Urinary bladder (tissue), 4 donors: ENCODE results near the gene GPR158. TPM values are rescaled to one million over a fixed set of nuclear protein-coding genes. Genes with fewer than 3 reads are reported as not detected.

Experiments used
- DNase-seq: peaks from one replicate; pipeline ENCODE4 v3.0.0-alpha.2; 2015; ENCODE audit errors: extremely low spot score
- H3K27ac ChIP-seq: one replicate; pipeline ENCODE4 v1.5.1; 2013; ENCODE audit warnings: low read depth, mild to moderate bottlenecking, moderate library complexity
- H3K36me3 ChIP-seq: one replicate; pipeline ENCODE4 v1.6.1; 2013; ENCODE audit warnings: mild to moderate bottlenecking, moderate library complexity; ENCODE audit not compliant: insufficient read depth
- H3K4me1 ChIP-seq: one replicate; pipeline ENCODE4 v1.6.1; 2013; ENCODE audit warnings: mild to moderate bottlenecking, moderate library complexity; ENCODE audit not compliant: insufficient read depth
- H3K4me3 ChIP-seq: one replicate; pipeline ENCODE4 v1.5.1; 2013; ENCODE audit warnings: low read depth, low read length
- WGBS: extraction: QIAGEN DNeasy Blood & Tissue Kit; methylation state at CpG from one replicate; pipeline ENCODE4 v1.1.7; 2013; 5-methylcytosine and 5-hydroxymethylcytosine counted together
- polyA plus RNA-seq: library from polyadenylated mRNA; stranded (reverse); fragments of 200-250 nt; gene quantifications from one replicate; pipeline ENCODE4 v1.2.3, GENCODE V29; 2013
- total RNA-seq: library from RNA; depleted of rRNA; stranded (reverse); fragments of >200 nt; gene quantifications from one replicate; pipeline ENCODE4 v1.2.3, GENCODE V29; 2014
- donor health status: healthy with polysubstance abuse.
- donor health status: healthy.

GPR158 gene
- total and polyA plus RNA-seq, 2 donors = 0.14 to 0.69 TPM

GRCh38 chr10:25575343-25575742 is 400.5 kb downstream of the GPR158 start:
- Histone ChIP-seq H3K4me3 (no peak overlapping the region), H3K4me1 (no peaks in the 10 kb centered on the region), H3K27ac (no peak overlapping the region), H3K36me3 (no peaks in the 10 kb centered on the region)
- 76% methylated on average over 7 of the region's 7 CpGs for WGBS
- DNase-seq = no peak

GRCh38 chr10:25578061-25578460 is 403.3 kb downstream of the GPR158 start:
- Histone ChIP-seq H3K27ac (no peak overlapping the region), H3K4me1 (no peaks in the 10 kb centered on the region), H3K4me3 (no peak overlapping the region), H3K36me3 (no peaks in the 10 kb centered on the region)
- DNase-seq = no peak
- WGBS = 80% methylated on average over 4 of the region's 4 CpGs

- Histone ChIP-seq H3K36me3 (no peaks in the 10 kb centered on the region), H3K27ac (no peak overlapping the region), H3K4me1 (no peaks in the 10 kb centered on the region), H3K4me3 (no peak overlapping the region)
- DNase-seq = no peak
- WGBS = 78% methylated on average over 6 of the region's 6 CpGs
Measured at GRCh38 chr10:25582961-25583360, 408.2 kb downstream of the GPR158 start.

GRCh38 chr10:25600651-25601050 is 425.9 kb downstream of the GPR158 start:
- no peak overlapping the region for H3K27ac ChIP-seq

GRCh38 chr10:25604591-25604990 is 429.8 kb downstream of the GPR158 start:
- Histone ChIP-seq H3K4me1 (no peaks in the 10 kb centered on the region), H3K27ac (no peak overlapping the region), H3K4me3 (no peak overlapping the region), H3K36me3 (no peaks in the 10 kb centered on the region)
- 56% methylated on average over 4 of the region's 4 CpGs for WGBS
- DNase-seq = no peak

More at GRCh38 chr10:25600651-25601050, 425.9 kb downstream of the GPR158 start:
- Histone ChIP-seq H3K36me3 (no peaks in the 10 kb centered on the region), H3K4me3 (no peak overlapping the region), H3K4me1 (no peaks in the 10 kb centered on the region)
- DNase-seq = no peak
- WGBS = 20% methylated on average over 4 of the region's 4 CpGs

- Histone ChIP-seq H3K4me3 (no peak overlapping the region), H3K36me3 (no peaks in the 10 kb centered on the region), H3K4me1 (no peaks in the 10 kb centered on the region), H3K27ac (no peak overlapping the region)
- WGBS = 31% methylated on average over 2 of the region's 2 CpGs
- DNase-seq = no peak
Measured at GRCh38 chr10:25614652-25615051, 439.9 kb downstream of the GPR158 start.

- no peak overlapping the region for H3K4me3 ChIP-seq
- no peaks in the 10 kb centered on the region for H3K4me1 ChIP-seq
- 90% methylated on average over 5 of the region's 5 CpGs for WGBS
- DNase-seq = no peak
- H3K36me3 ChIP-seq = no peaks in the 10 kb centered on the region
- no peak overlapping the region for H3K27ac ChIP-seq
Measured at GRCh38 chr10:25615926-25616325, 441.1 kb downstream of the GPR158 start.

- H3K4me1 ChIP-seq = no peaks in the 10 kb centered on the region
- H3K36me3 ChIP-seq = no peaks in the 10 kb centered on the region
- no peak for DNase-seq
- 70% methylated on average over 1 of the region's 1 CpG for WGBS
- no peak overlapping the region for H3K4me3 ChIP-seq
- no peak overlapping the region for H3K27ac ChIP-seq
Measured at GRCh38 chr10:25616903-25617592, 442.2 kb downstream of the GPR158 start.

GRCh38 chr10:25627606-25628005 is 452.8 kb downstream of the GPR158 start:
- Histone ChIP-seq H3K4me1 (no peaks in the 10 kb centered on the region), H3K27ac (no peak overlapping the region), H3K4me3 (no peak overlapping the region), H3K36me3 (no peaks in the 10 kb centered on the region)
- DNase-seq = no peak
- WGBS = 79% methylated on average over 3 of the region's 3 CpGs

GRCh38 chr10:25629333-25629732 is 454.5 kb downstream of the GPR158 start:
- Histone ChIP-seq H3K4me1 (no peaks in the 10 kb centered on the region), H3K4me3 (no peak overlapping the region), H3K27ac (no peak overlapping the region), H3K36me3 (no peaks in the 10 kb centered on the region)
- no peak for DNase-seq

- Histone ChIP-seq H3K27ac (no peak overlapping the region), H3K4me3 (no peak overlapping the region), H3K36me3 (no peaks in the 10 kb centered on the region), H3K4me1 (no peaks in the 10 kb centered on the region)
- WGBS = 92% methylated on average over 4 of the region's 4 CpGs
- DNase-seq = no peak
Measured at GRCh38 chr10:25631471-25631870, 456.7 kb downstream of the GPR158 start.

- DNase-seq = no peak
- Histone ChIP-seq H3K4me1 (no peaks in the 10 kb centered on the region), H3K27ac (no peak overlapping the region), H3K36me3 (no peaks in the 10 kb centered on the region), H3K4me3 (no peak overlapping the region)
- WGBS = 92% methylated on average over 5 of the region's 5 CpGs
Measured at GRCh38 chr10:25632802-25633201, 458.0 kb downstream of the GPR158 start.

GRCh38 chr10:25633542-25633941 is 458.7 kb downstream of the GPR158 start:
- WGBS = 72% methylated on average over 2 of the region's 2 CpGs

GRCh38 chr10:25639646-25640045 is 464.8 kb downstream of the GPR158 start:
- Histone ChIP-seq H3K4me1 (no peaks in the 10 kb centered on the region), H3K4me3 (no peak overlapping the region), H3K36me3 (no peaks in the 10 kb centered on the region), H3K27ac (no peak overlapping the region)
- DNase-seq = no peak
- WGBS = 97% methylated on average over 2 of the region's 2 CpGs

More at GRCh38 chr10:25633542-25633941, 458.7 kb downstream of the GPR158 start:
- no peak for DNase-seq
- H3K4me1 ChIP-seq = no peaks in the 10 kb centered on the region
- H3K36me3 ChIP-seq = no peaks in the 10 kb centered on the region
- H3K4me3 ChIP-seq = no peak overlapping the region
- H3K27ac ChIP-seq = no peak overlapping the region

GRCh38 chr10:25641595-25641994 is 466.8 kb downstream of the GPR158 start:
- no peak for DNase-seq

More at GRCh38 chr10:25641595-25641994, 466.8 kb downstream of the GPR158 start:
- no peak overlapping the region for H3K4me3 ChIP-seq
- H3K36me3 ChIP-seq = no peaks in the 10 kb centered on the region
- no peak overlapping the region for H3K27ac ChIP-seq
- H3K4me1 ChIP-seq = no peaks in the 10 kb centered on the region
- 66% methylated on average over 1 of the region's 1 CpG for WGBS
